Smooth muscle cell (in vitro differentiated cells): ENCODE measurements around the gene WNT6. TPM values are rescaled to one million over a fixed set of nuclear protein-coding genes. Genes with fewer than 3 reads are reported as not detected.

Experiments
- DNase-seq: peaks from one replicate; lab custom pipeline; 2025; ENCODE audit not compliant: unreplicated experiment; lab: John Stamatoyannopoulos, UW
- H2AFZ ChIP-seq: fragments of 200-600 bp; sonication (generic); 2 replicates; pipeline ENCODE4 v1.6.0; 2016; ENCODE audit warnings: antibody characterized with exemption, low read depth, mild to moderate bottlenecking
- H3F3A ChIP-seq: fragments of 200-600 bp; sonication (generic); 2 replicates; pipeline ENCODE4 v1.6.0; 2017; ENCODE audit warnings: antibody characterized with exemption, low read depth
- H3K27ac ChIP-seq: fragments of 200-600 bp; sonication (generic); 2 replicates; pipeline ENCODE4 v1.5.1; 2016; ENCODE audit warnings: low read depth, mild to moderate bottlenecking
- H3K27me3 ChIP-seq: fragments of 200-600 bp; sonication (generic); 2 replicates; pipeline ENCODE4 v1.6.1; 2016; ENCODE audit warnings: low read depth, mild to moderate bottlenecking
- H3K36me3 ChIP-seq: fragments of 200-600 bp; sonication (generic); 2 replicates; pipeline ENCODE4 v1.5.1; 2016; ENCODE audit warnings: low read depth
- H3K4me1 ChIP-seq: fragments of 200-600 bp; sonication (generic); 2 replicates; pipeline ENCODE4 v1.5.1; 2016; ENCODE audit warnings: low read depth
- H3K4me2 ChIP-seq: fragments of 200-600 bp; sonication (generic); 2 replicates; pipeline ENCODE4 v1.6.0; 2016; ENCODE audit warnings: mild to moderate bottlenecking
- H3K4me3 ChIP-seq: fragments of 200-600 bp; sonication (generic); 2 replicates; pipeline ENCODE4 v1.5.1; 2016; ENCODE audit warnings: mild to moderate bottlenecking
- H3K79me2 ChIP-seq: fragments of 200-600 bp; sonication (generic); 2 replicates; pipeline ENCODE4 v1.6.0; 2016; ENCODE audit warnings: low read depth, mild to moderate bottlenecking
- H3K9ac ChIP-seq: fragments of 200-600 bp; sonication (generic); 2 replicates; pipeline ENCODE4 v1.6.0; 2016; ENCODE audit warnings: low read depth
- H3K9me3 ChIP-seq: fragments of 200-600 bp; sonication (generic); replicated peaks from 2 replicates; pipeline ENCODE4 v1.5.1; 2016; ENCODE audit warnings: low read depth
- H4K20me1 ChIP-seq: fragments of 200-600 bp; sonication (generic); 2 replicates; pipeline ENCODE4 v1.6.0; 2016; ENCODE audit warnings: low read depth
- CTCF ChIP-seq: fragments of 200-600 bp; sonication (generic); IDR thresholded peaks from 2 replicates; pipeline ENCODE4 v1.5.1; 2017; ENCODE audit warnings: borderline replicate concordance, mild to moderate bottlenecking, antibody characterized with exemption; ENCODE audit not compliant: insufficient read depth, poor library complexity, severe bottlenecking
- WGBS: methylation state at CpG from one replicate; pipeline ENCODE4 v1.1.7; 2016; ENCODE audit warnings: low lambda C conversion rate; 5-methylcytosine and 5-hydroxymethylcytosine counted together
- polyA plus RNA-seq: library from polyadenylated mRNA; unstranded; fragments of >200 nt; fragmentation: Nextera tagmentation; extraction: Ambion mirVana; gene quantifications from 2 replicates; pipeline ENCODE4 v1.2.1, GENCODE V29; 2016
- total RNA-seq: library from RNA; depleted of rRNA; stranded (reverse); fragments of >200 nt; gene quantifications from 2 replicates; pipeline ENCODE4 v1.2.3, GENCODE V29; 2014

WNT6 gene
- total RNA-seq: 9.3 and 12.1 TPM in 2 replicates
- 7.9 and 44.6 TPM in 2 replicates for polyA plus RNA-seq

- H3K9me3 ChIP-seq: no peaks in the 10 kb centered on the region
- no peaks in the 10 kb centered on the region for H3K36me3 ChIP-seq
- peak within 1 kb of the TSS; percentile 41 for H3K4me3 ChIP-seq
- H3K79me2 ChIP-seq: no peaks in the 10 kb centered on the region
- H4K20me1 ChIP-seq: no peaks in the 10 kb centered on the region
- no peak within 1 kb of the TSS for H2AFZ ChIP-seq
- WGBS: 0% methylated on average over 1 of the region's 64 CpGs
- H3K9ac ChIP-seq: no peak within 1 kb of the TSS
- DNase-seq: no peak
- no peaks in the 10 kb centered on the region for H3F3A ChIP-seq
- peaks cover 6% of the 10 kb centered on the region for H3K4me1 ChIP-seq
- peaks cover 50% of the 10 kb centered on the region for H3K27me3 ChIP-seq
- no peak within 1 kb of the TSS for H3K27ac ChIP-seq
- TF ChIP-seq CTCF: no peak
- peak within 1 kb of the TSS; percentile 86 for H3K4me2 ChIP-seq
These were observed at the start of gene WNT6 for GRCh38 chr2:218859556-218859987. WNT6 (plus strand) TSS chr2:218859805; CDS start chr2:218860038, 233 bp downstream.

- Histone ChIP-seq H3K9me3 (no peaks in the 10 kb centered on the region), H3K4me2 (no peak overlapping the region), H3K27me3 (no peaks in the 10 kb centered on the region), H3K9ac (no peak overlapping the region), H3K36me3 (no peaks in the 10 kb centered on the region), H2AFZ (no peak overlapping the region), H3K79me2 (no peaks in the 10 kb centered on the region), H4K20me1 (no peaks in the 10 kb centered on the region), H3K4me3 (no peak overlapping the region), H3F3A (peaks cover 15% of the 10 kb centered on the region), H3K27ac (no peak overlapping the region), H3K4me1 (peaks cover 9% of the 10 kb centered on the region)
- no peak for TF ChIP-seq CTCF
- 70% methylated on average over 2 of the region's 2 CpGs for whole genome bisulfite sequencing
- DNase-seq: no peak
These were observed 49.3 kb upstream of the WNT6 start for GRCh38 chr2:218810256-218810655.

GRCh38 chr2:218811382-218811781 is 48.2 kb upstream of the WNT6 start:
- H3K4me1 ChIP-seq: no peaks in the 10 kb centered on the region
- H3K27ac ChIP-seq: no peak overlapping the region
- DNase-seq: no peak
- H3K4me3 ChIP-seq: no peak overlapping the region
- H3K27me3 ChIP-seq: no peaks in the 10 kb centered on the region
- TF ChIP-seq CTCF: no peak
- H3K36me3 ChIP-seq: no peaks in the 10 kb centered on the region
- no peak overlapping the region for H2AFZ ChIP-seq
- no peaks in the 10 kb centered on the region for H3K9me3 ChIP-seq
- 79% methylated on average over 4 of the region's 4 CpGs for WGBS
- no peak overlapping the region for H3K4me2 ChIP-seq
- no peak overlapping the region for H3K9ac ChIP-seq
- H4K20me1 ChIP-seq: no peaks in the 10 kb centered on the region
- no peaks in the 10 kb centered on the region for H3K79me2 ChIP-seq
- peaks cover 8% of the 10 kb centered on the region for H3F3A ChIP-seq

DNA sequence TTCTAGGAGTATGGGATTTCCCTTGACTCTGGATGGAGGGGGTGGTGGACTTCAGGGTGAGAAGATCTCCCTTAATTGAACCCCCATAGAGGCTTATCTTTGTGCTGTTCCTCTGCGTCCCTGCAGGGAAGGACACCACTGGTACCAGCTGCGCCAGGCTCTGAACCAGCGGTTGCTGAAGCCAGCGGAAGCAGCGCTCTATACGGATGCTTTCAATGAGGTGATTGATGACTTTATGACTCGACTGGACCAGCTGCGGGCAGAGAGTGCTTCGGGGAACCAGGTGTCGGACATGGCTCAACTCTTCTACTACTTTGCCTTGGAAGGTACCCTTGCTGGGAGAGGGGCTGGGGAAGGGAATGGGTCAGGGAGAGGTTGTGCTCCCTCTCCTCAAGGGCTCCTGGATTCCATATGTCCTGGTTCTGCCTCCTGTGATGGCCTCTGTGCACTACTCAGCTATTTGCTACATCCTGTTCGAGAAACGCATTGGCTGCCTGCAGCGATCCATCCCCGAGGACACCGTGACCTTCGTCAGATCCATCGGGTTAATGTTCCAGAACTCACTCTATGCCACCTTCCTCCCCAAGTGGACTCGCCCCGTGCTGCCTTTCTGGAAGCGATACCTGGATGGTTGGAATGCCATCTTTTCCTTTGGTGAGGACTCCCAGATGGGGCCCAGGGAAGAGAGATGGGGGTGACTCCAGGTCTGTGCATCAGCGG is 47.3 kb upstream of the WNT6 start:
- no peak for TF ChIP-seq CTCF
- 96% methylated on average over 21 of the region's 21 CpGs for WGBS
- H3K27ac ChIP-seq: no peak overlapping the region
- H2AFZ ChIP-seq: no peak overlapping the region
- no peak overlapping the region for H3K9ac ChIP-seq
- no peaks in the 10 kb centered on the region for H3K9me3 ChIP-seq
- H3K4me2 ChIP-seq: no peak overlapping the region
- no peaks in the 10 kb centered on the region for H3K4me1 ChIP-seq
- no peaks in the 10 kb centered on the region for H3F3A ChIP-seq
- no peak overlapping the region for H3K4me3 ChIP-seq
- H3K79me2 ChIP-seq: no peaks in the 10 kb centered on the region
- no peaks in the 10 kb centered on the region for H4K20me1 ChIP-seq
- H3K27me3 ChIP-seq: no peaks in the 10 kb centered on the region
- no peak for DNase-seq
- H3K36me3 ChIP-seq: no peaks in the 10 kb centered on the region
